ENCODE results near the gene AP3M1.

GRCh38 chr10:74081192-74081803, 69.3 kb downstream of the AP3M1 start:
- TF ChIP-seq EP300 (IDR thresholded peaks at IDR 0.05) (no peak), POLR2A (IDR thresholded peaks at IDR 0.05) (no peak)
- TF ChIP-seq, protein P1, sequence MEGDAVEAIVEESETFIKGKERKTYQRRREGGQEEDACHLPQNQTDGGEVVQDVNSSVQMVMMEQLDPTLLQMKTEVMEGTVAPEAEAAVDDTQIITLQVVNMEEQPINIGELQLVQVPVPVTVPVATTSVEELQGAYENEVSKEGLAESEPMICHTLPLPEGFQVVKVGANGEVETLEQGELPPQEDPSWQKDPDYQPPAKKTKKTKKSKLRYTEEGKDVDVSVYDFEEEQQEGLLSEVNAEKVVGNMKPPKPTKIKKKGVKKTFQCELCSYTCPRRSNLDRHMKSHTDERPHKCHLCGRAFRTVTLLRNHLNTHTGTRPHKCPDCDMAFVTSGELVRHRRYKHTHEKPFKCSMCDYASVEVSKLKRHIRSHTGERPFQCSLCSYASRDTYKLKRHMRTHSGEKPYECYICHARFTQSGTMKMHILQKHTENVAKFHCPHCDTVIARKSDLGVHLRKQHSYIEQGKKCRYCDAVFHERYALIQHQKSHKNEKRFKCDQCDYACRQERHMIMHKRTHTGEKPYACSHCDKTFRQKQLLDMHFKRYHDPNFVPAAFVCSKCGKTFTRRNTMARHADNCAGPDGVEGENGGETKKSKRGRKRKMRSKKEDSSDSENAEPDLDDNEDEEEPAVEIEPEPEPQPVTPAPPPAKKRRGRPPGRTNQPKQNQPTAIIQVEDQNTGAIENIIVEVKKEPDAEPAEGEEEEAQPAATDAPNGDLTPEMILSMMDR (IDR thresholded peaks at IDR 0.05) = peak in 5 of 7 experiments; percentile 54 to 68 (median 64)
